Measurements from ENCODE around the gene MOG.

DNA sequence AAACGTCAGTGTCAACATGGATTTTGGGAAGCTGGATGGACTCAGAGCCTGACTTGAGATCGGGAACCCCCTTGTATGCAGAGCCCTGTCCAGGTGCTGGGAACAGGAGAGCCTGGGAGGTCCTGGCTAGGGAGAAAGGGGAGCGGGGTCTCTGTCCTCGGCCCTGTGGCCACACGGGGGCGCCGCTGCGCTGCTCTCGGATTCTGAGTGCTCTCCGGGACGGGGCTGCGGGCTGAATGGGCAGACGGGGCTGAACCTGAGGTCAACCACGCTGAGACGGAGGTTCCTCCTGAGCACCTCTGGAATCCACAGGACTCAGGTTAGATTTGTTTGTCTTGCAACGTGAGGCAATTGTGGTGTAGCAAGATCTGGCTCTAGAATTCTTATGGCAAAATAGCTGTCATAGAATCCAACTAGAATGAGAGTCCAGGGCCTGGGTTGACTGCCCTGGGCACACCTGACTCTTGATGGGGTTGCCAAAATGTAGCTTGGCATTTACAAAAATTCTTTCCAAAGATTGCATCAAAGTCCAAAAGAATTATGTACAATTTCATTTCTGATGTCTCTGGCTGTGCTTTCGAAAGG lies 45.7 kb downstream of the MOG start:
- TF ChIP-seq, protein P1, sequence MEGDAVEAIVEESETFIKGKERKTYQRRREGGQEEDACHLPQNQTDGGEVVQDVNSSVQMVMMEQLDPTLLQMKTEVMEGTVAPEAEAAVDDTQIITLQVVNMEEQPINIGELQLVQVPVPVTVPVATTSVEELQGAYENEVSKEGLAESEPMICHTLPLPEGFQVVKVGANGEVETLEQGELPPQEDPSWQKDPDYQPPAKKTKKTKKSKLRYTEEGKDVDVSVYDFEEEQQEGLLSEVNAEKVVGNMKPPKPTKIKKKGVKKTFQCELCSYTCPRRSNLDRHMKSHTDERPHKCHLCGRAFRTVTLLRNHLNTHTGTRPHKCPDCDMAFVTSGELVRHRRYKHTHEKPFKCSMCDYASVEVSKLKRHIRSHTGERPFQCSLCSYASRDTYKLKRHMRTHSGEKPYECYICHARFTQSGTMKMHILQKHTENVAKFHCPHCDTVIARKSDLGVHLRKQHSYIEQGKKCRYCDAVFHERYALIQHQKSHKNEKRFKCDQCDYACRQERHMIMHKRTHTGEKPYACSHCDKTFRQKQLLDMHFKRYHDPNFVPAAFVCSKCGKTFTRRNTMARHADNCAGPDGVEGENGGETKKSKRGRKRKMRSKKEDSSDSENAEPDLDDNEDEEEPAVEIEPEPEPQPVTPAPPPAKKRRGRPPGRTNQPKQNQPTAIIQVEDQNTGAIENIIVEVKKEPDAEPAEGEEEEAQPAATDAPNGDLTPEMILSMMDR (IDR thresholded peaks at IDR 0.05): peak; percentile 61
- TF ChIP-seq HDAC2 (IDR thresholded peaks at IDR 0.05): no peak
- TF ChIP-seq SMC3 (IDR thresholded peaks at IDR 0.05): peak; percentile 32; the same call in 2 of the 3 replicates
- TF ChIP-seq EP300 (IDR thresholded peaks at IDR 0.05): no peak
